ENCODE data around the gene TMEM80.

DNA sequence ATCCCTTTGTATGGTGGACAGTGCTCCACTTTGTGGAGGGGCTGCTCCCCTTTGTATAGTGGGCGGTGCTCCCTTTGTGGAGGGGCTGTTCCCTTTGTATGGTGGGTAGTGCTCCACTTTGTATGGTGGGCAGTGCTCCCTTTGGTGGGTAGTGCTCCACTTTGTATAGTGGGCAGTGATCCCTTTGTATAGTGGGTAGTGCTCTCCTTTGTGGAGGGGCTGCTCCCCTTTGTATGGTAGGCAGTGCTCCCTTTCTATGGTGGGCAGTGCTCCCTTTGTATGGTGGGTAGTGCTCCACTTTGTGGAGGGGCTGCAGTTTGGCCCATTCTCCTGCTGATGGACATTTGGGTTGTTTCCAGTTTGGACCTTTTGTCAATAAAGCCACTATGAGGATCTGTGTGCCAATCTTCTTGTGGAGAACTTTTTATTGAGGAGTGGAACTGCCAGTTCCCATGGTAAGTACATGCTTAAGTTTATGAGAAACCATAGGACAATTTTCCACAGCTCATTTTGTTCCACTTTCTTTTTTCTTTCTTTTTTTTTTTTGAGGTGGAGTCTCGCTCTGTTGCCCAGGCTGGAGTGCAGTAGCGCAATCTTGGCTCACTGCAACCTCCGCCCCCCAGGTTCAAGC is 47.1 kb downstream of the TMEM80 start:
- TF ChIP-seq, protein P1, sequence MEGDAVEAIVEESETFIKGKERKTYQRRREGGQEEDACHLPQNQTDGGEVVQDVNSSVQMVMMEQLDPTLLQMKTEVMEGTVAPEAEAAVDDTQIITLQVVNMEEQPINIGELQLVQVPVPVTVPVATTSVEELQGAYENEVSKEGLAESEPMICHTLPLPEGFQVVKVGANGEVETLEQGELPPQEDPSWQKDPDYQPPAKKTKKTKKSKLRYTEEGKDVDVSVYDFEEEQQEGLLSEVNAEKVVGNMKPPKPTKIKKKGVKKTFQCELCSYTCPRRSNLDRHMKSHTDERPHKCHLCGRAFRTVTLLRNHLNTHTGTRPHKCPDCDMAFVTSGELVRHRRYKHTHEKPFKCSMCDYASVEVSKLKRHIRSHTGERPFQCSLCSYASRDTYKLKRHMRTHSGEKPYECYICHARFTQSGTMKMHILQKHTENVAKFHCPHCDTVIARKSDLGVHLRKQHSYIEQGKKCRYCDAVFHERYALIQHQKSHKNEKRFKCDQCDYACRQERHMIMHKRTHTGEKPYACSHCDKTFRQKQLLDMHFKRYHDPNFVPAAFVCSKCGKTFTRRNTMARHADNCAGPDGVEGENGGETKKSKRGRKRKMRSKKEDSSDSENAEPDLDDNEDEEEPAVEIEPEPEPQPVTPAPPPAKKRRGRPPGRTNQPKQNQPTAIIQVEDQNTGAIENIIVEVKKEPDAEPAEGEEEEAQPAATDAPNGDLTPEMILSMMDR (conservative IDR thresholded peaks at IDR 0.05; ENCODE audit: low read depth in 2 of 2): no peak
- no peak for TF ChIP-seq EZH2phosphoT487 (IDR thresholded peaks at IDR 0.05; ENCODE audit: unreplicated experiment)
